HEK293T (cell line): Measurements from ENCODE around the gene RMND5B.

Experiments used
- CTCF ChIA-PET: fragments of 350-600 bp; formaldehyde crosslinking; extraction: SDS; loops from one replicate; lab custom pipeline; 2021; ENCODE audit warnings: antibody characterized with exemption, inconsistent platforms; lab: Yijun Ruan, JAX
- POLR2A ChIA-PET: fragments of 350-600 bp; formaldehyde crosslinking; extraction: SDS; loops from one replicate; lab custom pipeline; 2020; ENCODE audit warnings: antibody characterized with exemption, inconsistent platforms; lab: Yijun Ruan, JAX
- DNase-seq: peaks from one replicate; pipeline ENCODE4 v3.0.0; 2012; ENCODE audit warnings: mixed read lengths; ENCODE audit errors: extremely low spot score
- ARNT ChIP-seq: fragments of 450-650 bp; IDR thresholded peaks from 2 replicates; pipeline ENCODE4 v1.6.1; 2017; ENCODE audit warnings: mild to moderate bottlenecking
- ELF4 ChIP-seq: fragments of 450-650 bp; IDR thresholded peaks from 2 replicates; pipeline ENCODE4 v1.6.1; 2017; ENCODE audit warnings: antibody characterized with exemption
- FOXA1 ChIP-seq: fragments of 450-650 bp; IDR thresholded peaks from 2 replicates; pipeline ENCODE4 v1.6.1; 2016; ENCODE audit warnings: mild to moderate bottlenecking
- FOXK2 ChIP-seq: fragments of 450-650 bp; IDR thresholded peaks from 2 replicates; pipeline ENCODE4 v1.6.1; 2016; ENCODE audit warnings: mild to moderate bottlenecking
- HDGF ChIP-seq: fragments of 450-650 bp; IDR thresholded peaks from 2 replicates; pipeline ENCODE4 v1.6.1; 2017; ENCODE audit warnings: antibody characterized with exemption, borderline replicate concordance
- L3MBTL2 ChIP-seq: fragments of 450-650 bp; conservative IDR thresholded peaks from 2 replicates; pipeline ENCODE4 v1.6.1; 2016; ENCODE audit warnings: mild to moderate bottlenecking
- LEF1 ChIP-seq: fragments of 450-650 bp; IDR thresholded peaks from 2 replicates; pipeline ENCODE4 v1.6.1; 2017; ENCODE audit warnings: mild to moderate bottlenecking, borderline replicate concordance
- NFRKB ChIP-seq: fragments of 450-650 bp; IDR thresholded peaks from 2 replicates; pipeline ENCODE4 v1.6.1; 2016; ENCODE audit warnings: mild to moderate bottlenecking, moderate library complexity
- SP1 ChIP-seq: fragments of 450-650 bp; IDR thresholded peaks from 2 replicates; pipeline ENCODE4 v1.6.1; 2017
- SUZ12 ChIP-seq: fragments of 450-650 bp; IDR thresholded peaks from 2 replicates; pipeline ENCODE4 v1.6.1; 2016; ENCODE audit warnings: mild to moderate bottlenecking
- TF ChIP-seq, protein P1 (sequence below): fragments of 450-650 bp; IDR thresholded peaks from 2 replicates; pipeline ENCODE4 v1.6.1; 2016

RMND5B gene

DNA sequence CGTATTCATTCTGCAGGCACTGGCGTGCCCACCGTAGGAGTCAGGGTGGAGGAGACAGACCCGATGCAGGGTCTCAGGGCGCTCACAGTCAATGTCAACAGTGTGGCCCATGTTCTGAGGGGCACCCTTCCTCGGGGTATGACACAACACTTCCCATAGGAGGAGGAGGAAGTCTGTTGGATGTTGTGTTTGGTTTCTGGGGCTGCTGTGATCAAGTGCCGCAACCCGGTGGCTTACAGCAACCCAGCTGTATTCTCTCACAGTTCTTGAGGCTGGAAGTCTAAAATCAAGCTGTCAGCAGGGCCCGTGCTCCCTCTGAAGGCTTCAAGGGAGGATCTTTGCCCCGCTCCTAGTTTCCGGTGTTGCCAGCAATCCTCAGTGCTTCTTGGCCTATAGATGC is 67.9 kb downstream of the RMND5B start:
- CTCF ChIA-PET: no interaction called here

DNA sequence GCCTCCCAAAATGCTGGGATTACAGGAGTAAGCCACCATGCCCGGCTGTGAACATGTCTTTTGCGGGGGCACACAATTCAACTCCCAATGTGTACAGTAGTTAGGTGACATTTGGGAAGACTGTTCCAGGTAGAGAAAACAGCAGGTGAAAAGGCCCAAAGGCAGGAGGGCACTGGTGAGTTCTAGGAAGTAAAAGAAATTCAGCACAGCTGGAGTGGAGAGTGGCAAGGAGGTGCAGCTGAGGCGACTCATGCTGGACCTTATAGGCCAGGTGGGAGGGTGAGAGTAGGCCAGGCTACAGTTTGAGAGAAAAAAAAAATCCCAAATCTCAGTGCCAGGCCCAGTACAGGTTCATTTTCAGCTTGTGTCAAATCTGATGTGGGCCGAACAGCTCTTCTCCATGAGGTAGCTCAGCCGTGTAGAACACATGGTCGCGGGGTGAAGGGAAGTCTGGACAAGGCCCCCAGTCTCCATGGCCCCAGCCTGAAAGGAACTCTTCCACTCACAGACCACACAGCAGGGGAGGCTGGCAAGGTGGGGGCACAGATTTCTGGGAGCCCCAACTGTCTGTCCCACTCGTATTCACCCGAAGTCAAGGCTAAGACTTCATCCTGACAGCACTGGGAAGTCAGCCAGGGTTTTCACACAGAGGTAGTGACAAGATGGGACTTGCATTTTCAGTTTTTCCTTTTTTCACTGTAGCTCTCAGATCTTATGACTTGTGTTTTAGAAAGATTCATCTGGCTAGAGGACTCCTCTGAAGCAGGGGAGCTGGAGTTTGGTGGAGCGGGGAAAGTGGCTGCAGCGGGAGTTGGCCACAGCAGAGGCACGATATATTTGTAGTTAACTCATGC is 69.0 kb downstream of the RMND5B start:
- TF ChIP-seq, protein P1, sequence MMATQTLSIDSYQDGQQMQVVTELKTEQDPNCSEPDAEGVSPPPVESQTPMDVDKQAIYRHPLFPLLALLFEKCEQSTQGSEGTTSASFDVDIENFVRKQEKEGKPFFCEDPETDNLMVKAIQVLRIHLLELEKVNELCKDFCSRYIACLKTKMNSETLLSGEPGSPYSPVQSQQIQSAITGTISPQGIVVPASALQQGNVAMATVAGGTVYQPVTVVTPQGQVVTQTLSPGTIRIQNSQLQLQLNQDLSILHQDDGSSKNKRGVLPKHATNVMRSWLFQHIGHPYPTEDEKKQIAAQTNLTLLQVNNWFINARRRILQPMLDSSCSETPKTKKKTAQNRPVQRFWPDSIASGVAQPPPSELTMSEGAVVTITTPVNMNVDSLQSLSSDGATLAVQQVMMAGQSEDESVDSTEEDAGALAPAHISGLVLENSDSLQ: no peak
- TF ChIP-seq FOXK2: no peak
- no peak for TF ChIP-seq SP1
- no peak for TF ChIP-seq ELF4
- TF ChIP-seq L3MBTL2: no peak
- TF ChIP-seq NFRKB: no peak
- no peak for TF ChIP-seq FOXA1
- DNase-seq: no peak
- ChIA-PET POLR2A (interaction anchor here (1.3 to 1.4 kb wide), 2 partner anchors 13 to 46 kb away, joined by 3 to 7 read pairs; partner anchors contain the start of gene NHP2), CTCF (no interaction called here)

More for the DNA sequence above, 67.9 kb downstream of the RMND5B start:
- POLR2A ChIA-PET: no interaction called here
- TF ChIP-seq SP1 (no peak), FOXA1 (no peak), FOXK2 (no peak), L3MBTL2 (no peak), LEF1 (no peak), SUZ12 (no peak), ELF4 (no peak), ARNT (no peak), HDGF (no peak)
- TF ChIP-seq, protein P1: no peak
- DNase-seq: no peak
